HG03039 (cell line): ENCODE measurements around the gene EARS2.
"Not testable (repeated sequence)": the region's sequence is repeated elsewhere in the genome, so short reads cannot be mapped to it uniquely, and the experiment has no call there.

ENCODE experiments used
- ATAC-seq: cut with Tn5 transposase; IDR thresholded peaks from one replicate; pipeline ENCODE4 v1.9.1; 2021; ENCODE audit warnings: mild to moderate bottlenecking, moderate library complexity; ENCODE audit not compliant: unreplicated experiment

The EARS2 gene

GRCh38 chr16:23528644-23529310 lies 28.4 kb downstream of the EARS2 start:
- ATAC-seq = no peak

GRCh38 chr16:23527961-23528643 lies 29.0 kb downstream of the EARS2 start:
- no peak for ATAC-seq

- ATAC-seq = no peak
Observed at GRCh38 chr16:23524886-23525285, 32.3 kb downstream of the EARS2 start.

GRCh38 chr16:23523876-23524385 lies 33.2 kb downstream of the EARS2 start:
- no peak for ATAC-seq

- no peak for ATAC-seq
Observed at GRCh38 chr16:23523321-23523720, 33.8 kb downstream of the EARS2 start.

- ATAC-seq = no peak
Observed at GRCh38 chr16:23521965-23522364, 35.2 kb downstream of the EARS2 start.

GRCh38 chr16:23521037-23521743 lies 36.0 kb downstream of the EARS2 start:
- no peak for ATAC-seq

- no peak for ATAC-seq
Observed at GRCh38 chr16:23520500-23520899, 36.6 kb downstream of the EARS2 start.

GRCh38 chr16:23519282-23519681 lies 37.9 kb downstream of the EARS2 start:
- no peak for ATAC-seq

- ATAC-seq = no peak
Observed at GRCh38 chr16:23518435-23518891, 38.7 kb downstream of the EARS2 start.

- no peak for ATAC-seq
Observed at GRCh38 chr16:23516366-23517137, 40.6 kb downstream of the EARS2 start.

GRCh38 chr16:23515881-23516280 lies 41.3 kb downstream of the EARS2 start:
- no peak for ATAC-seq

- ATAC-seq = no peak
Observed at GRCh38 chr16:23514381-23515152, 42.6 kb downstream of the EARS2 start.

GRCh38 chr16:23512168-23512695 lies 44.9 kb downstream of the EARS2 start:
- ATAC-seq = no peak

GRCh38 chr16:23511731-23512130 lies 45.4 kb downstream of the EARS2 start:
- no peak for ATAC-seq

GRCh38 chr16:23510915-23511270 lies 46.3 kb downstream of the EARS2 start:
- not testable (repeated sequence) for ATAC-seq

- ATAC-seq = peak; percentile 75
Observed at GRCh38 chr16:23510164-23510914, 46.8 kb downstream of the EARS2 start, which contains the start of gene GGA2. GGA2 (minus strand) TSS chr16:23510494; CDS start chr16:23510411, 83 bp downstream.

GRCh38 chr16:23509782-23510163 lies 47.4 kb downstream of the EARS2 start:
- no peak for ATAC-seq

GRCh38 chr16:23509441-23509754 lies 47.8 kb downstream of the EARS2 start:
- ATAC-seq = no peak
